HG03045 (cell line): ENCODE results near the gene DELE1.

Experiments used
- ATAC-seq: cut with Tn5 transposase; IDR thresholded peaks from one replicate; pipeline ENCODE4 v1.9.1; 2021; ENCODE audit warnings: mild to moderate bottlenecking, moderate library complexity; ENCODE audit not compliant: unreplicated experiment

Gene DELE1, protein sequence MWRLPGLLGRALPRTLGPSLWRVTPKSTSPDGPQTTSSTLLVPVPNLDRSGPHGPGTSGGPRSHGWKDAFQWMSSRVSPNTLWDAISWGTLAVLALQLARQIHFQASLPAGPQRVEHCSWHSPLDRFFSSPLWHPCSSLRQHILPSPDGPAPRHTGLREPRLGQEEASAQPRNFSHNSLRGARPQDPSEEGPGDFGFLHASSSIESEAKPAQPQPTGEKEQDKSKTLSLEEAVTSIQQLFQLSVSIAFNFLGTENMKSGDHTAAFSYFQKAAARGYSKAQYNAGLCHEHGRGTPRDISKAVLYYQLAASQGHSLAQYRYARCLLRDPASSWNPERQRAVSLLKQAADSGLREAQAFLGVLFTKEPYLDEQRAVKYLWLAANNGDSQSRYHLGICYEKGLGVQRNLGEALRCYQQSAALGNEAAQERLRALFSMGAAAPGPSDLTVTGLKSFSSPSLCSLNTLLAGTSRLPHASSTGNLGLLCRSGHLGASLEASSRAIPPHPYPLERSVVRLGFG

DNA sequence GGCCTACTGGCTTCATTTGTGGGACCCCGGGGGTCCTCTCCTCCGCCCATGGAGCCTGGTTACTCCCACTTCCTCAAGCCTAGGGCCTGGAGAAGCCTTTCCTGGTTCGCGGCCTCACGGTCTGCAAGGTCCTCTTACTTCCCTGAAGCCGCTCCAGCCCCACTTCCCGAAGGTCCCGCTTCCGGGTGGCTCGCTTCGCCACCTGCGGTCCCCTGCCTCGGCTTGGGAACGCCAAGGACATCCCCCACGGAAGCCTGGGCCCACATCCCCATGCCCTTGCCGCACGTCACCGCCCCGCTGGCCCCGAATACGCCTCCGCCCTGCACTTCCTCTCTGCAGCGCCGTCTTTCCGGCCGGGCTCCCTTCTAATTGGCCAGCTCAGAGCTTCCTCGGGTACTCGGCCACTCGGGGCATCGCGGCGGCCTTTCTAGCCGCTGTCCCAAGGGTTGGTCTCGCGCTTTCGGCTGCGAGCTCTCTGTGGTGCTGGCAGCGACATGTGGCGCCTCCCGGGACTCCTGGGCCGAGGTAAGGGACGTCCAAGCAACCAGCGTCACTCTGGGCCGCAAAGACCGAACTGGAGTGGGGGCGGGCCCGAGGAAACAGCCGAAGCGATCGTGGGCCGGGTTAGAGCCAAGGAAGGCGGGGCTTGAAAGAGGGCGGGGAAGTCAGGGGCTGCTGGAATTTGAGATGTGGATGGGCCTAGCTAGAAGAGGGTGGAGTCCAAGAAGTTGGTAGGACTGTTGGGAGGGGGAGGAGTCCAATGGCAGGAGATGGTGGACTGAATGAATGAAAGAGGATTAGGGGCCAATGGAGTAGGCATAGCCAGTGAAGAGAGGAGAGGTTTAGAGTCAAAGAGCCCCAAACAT is at the start of gene DELE1:
TSS of gene DELE1 (plus strand) at position 424 of the 866 bp plus-strand sequence. CDS start at position 495, 71 bp downstream.
- ATAC-seq, result peak; percentile 98

DNA sequence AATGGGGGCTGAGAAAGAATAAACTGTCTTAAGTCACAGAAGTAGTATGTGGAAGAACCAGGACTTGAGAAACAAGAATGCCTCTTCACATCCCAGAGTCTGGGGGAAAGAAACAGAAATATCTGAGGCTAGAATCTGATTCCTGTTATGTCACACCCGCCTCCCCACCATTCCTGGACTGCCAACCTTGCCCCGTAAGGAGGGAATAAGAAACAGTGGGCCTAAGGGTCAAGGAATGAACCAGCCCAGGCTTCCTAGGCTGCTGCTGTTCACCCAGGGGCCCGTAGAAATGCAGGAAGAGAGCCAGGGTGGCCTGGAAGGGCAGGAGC is 49.8 kb upstream of the DELE1 start:
- ATAC-seq, result no peak

DNA sequence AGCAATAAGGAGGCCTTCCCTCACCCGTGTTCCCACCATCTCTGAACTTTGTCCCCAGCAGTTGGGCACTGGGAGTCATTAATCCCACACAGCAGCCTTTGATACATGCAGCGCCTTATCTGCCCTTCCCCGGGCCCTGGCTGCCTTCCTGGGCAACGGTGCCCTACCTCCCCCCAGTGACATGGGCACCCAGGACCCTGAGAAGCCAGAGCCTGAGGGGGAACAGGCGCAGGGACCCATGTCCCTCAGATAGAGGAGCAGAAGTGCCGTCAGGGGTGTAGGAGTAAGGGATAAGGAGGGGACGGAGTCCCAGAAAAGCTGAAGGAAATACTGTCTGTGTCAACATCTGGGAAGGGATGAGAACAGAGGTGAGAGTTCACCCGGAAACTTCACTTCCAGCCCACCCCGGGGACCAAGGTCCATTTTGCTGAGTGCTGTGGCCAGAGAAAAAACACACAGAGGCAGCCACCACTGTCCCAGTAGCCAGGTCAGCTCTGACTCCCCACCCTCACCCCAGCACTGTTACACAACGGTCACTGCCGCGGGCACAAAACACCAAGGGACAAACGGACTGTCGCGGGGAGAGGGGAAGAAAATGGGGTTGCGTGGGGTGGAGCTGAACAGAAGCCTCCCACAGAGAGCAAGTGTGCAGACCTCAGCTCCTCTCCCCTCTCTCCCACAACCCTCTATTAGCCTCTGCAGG is 49.3 kb upstream of the DELE1 start:
- ATAC-seq, result no peak

DNA sequence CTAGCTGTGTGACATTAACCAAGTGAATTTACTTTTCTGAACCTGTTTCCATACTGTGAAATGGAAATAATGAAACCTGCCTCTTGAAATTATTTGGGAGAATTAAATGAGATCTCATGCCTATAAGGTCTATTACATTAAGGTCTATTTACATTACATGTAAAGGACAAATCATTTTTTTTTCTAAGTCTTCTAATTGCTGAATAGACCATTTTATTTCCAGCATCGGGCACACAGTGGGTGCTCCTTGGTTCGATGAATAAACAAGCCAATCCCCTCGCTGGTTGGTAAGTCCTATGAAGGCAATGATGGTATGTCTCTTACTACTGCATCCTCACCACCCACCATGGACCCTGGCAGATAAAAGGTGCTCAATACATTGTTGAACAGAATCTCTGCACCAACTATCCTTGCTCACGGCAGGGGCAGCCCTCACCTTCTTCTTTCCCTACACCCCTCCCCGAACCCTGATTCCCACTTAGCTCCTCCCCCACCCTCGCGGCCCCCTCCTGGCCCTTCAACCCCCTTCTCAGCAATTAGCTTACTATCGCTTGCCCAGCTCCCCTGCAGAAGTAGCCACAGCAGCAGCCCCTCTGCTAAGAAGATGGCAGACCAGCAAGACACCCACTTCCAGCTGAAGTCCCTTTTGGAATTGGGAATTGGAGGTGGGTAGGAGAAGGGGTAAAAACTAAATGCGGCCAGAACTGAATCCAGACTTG is 48.5 kb upstream of the DELE1 start:
- ATAC-seq, result no peak

DNA sequence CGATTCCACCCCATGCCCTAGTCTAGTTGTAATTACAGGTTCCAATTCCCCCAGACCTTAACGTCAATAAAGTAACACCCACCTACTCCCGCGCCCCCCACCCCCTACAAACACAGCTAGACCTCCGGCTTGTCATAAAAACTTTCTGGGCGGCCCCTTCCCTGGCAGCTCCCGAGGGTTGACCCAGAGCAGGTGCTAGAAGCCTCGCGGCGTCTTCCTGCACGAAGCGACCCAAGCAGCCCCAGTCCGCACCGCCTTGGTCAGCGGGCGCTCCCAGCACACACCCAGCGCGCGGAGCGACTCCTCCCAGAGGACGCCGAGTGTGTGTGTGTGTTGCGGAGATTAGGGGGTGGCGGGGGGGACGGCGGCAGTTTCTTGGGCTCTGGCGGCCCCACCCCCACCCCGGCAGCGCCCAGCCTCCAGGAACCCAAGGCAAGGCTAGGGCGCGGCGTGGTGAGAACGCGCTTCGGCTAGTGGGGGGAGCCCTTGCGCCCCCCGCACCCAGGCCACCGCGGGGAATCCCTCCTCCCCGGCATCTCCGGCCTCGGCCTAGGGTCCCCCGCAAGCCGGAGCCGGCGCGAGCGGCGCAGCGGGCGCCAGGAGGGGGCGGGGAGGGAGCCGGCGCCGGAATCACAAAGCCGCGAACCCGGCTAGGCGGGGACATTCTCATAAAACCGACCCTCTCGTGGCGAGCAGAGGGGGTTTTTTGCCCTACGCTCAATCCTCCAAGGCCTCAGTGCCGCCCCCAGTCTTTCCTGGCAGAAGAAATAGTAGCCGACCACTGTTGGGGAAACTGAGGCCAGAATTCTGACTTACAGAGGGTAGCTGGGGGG is 47.7 kb upstream of the DELE1 start:
- ATAC-seq, result no peak

DNA sequence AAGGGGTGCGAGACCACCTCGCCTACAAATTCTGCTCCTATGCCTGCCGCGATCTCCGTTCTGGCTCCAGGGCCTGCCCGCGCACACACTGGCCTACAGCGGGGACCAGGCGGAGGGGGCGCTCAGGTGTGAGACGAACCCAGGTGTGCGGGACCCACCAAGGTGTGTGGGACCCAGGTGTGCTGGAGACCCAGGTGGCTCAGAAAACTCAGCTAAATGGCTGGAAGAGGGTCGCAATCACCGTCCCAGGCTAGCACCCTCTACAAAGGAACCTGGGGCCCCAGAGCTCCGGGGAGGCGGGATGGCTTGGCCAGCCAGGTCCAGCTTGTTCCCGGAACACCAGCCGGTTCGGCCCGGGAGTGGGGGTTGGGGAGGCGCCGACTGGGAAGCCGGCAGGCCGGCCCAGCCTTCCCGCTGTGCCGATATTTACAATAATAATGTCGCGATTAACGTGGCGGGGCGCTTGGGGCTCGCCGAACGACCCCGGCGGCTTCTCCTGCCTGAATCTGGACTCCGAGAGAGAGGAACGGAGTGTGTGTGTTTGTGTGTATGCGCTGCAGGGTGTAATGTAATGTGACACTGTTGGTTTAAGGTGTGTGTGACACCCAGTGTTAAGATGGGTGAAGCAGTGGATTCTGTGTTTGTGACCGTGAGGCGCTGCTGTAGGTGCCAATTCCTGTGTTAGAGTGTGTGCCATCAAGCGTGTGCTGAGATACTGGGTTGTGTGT is 46.9 kb upstream of the DELE1 start:
- no peak for ATAC-seq

DNA sequence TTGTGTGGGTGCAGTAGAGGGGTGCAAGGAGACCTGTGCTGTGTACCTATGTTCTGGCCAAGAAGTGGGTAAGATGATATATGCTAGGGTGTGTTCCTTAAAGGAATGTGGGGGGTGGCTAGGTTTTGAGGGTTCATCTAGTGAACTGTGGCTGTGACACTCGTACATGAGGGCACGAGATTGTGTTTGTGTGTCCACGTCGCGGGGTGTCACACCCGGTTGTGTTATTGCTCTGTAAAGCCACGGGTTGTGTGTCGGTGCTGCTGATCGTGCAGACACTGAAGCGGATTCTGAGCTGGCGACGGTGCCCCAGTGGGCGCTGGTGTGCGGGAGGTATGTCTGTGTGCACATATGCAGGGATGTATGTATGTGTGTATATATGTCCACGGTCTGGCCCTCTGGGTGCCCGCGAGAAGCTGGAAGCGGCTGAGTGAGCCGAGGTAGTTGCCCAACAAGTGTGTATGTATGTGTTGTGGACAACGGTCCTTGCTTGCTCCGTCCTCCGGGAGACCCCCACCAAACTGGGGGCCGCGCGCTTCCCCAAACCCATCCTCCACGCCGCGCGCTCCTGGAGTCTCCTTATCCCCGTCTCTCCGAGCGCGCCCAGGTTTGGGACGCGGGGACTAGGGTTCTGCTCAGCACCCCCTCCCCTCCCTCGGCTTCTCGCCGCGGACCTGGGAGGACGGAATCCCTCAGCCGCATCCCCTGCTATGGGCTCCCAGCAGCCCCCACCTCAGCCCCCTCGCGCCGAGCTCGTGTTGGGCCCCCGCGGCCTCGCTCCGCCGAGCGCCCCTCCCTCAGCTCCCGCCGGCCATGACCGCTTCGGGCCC is 46.1 kb upstream of the DELE1 start:
- ATAC-seq, result no peak

DNA sequence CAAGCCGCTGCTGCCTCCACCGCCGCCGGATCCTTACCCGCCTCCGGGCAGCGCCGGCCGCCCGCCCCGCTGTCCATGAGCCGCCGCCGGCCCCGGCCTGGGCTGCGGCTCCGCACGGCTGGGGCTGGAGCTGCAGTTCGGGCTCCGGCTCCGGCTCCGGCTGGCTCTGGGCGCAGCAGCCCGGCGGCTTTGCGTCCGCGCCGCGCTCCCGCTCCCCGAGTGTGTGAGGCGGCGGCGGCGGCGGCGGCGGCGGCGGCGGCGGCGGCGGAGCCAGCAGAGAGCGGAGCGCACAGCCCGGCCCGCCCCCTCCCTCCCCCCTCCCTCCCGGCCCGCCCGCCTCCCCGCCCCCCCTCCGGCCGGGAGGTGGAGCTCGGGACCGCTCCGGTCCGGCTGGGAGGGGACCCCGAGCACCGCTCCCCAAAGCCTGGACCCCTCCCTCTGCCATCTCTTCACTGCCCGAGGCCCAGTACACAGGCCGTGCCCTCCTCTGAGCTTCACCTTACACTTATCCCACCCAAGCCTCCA is 45.4 kb upstream of the DELE1 start, which contains the start of gene PCDH1:
TSS of gene PCDH1 (minus strand) at position 225 of the 525 bp plus-strand sequence. CDS start at position 77, 148 bp downstream.
- ATAC-seq, result no peak

DNA sequence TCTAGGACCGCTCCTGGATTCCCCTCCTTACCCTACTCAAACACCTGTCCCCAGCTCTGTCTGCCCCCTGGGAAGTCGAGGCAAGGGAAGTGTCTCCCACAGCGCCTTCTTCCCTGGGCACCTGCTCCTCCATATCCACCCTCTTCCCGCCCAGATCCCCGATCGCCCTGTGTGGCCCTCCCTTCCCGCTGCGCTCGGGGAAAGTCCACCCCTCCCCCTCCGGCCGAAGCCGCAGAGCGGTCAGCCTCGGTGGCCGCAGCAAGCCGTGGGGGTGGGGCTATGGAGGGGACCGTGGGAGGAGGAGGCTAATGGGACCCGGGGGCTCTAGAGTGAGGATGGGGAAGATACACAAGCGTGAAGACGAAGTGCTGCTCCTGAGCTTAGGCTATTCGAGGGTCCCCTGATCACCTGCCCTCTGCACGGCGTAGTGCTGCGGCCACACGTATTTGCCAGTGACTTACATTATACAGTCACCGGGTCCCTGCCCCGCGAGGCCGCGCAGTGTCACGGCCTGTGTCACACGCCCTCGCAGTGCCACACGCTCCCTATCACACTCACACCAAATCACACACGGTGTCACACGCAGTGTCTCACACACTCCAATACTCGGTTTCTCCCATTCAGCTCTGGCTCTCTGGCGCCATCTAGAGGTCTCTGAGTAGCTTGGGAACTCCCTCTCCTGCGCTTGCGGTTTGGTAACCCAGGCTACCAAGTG is 44.8 kb upstream of the DELE1 start:
- peak; percentile 79 for ATAC-seq

DNA sequence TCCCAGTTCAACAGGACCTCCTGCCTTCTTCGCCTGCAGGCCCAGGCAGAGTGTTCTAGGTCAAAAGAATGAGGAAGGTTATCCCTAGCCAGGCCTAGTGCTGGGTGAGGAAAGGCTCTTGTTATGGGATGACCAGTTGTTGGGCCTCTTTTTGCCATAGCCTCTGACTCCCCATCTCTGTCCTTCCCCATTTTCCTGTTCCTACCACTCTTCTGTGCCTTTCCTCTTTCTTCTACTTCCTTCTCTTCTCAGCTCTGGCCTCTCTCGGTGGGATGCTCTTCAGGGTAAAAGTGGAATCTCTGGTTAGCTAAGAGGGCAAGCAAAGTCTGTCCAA is 44.3 kb upstream of the DELE1 start:
- ATAC-seq, result no peak

DNA sequence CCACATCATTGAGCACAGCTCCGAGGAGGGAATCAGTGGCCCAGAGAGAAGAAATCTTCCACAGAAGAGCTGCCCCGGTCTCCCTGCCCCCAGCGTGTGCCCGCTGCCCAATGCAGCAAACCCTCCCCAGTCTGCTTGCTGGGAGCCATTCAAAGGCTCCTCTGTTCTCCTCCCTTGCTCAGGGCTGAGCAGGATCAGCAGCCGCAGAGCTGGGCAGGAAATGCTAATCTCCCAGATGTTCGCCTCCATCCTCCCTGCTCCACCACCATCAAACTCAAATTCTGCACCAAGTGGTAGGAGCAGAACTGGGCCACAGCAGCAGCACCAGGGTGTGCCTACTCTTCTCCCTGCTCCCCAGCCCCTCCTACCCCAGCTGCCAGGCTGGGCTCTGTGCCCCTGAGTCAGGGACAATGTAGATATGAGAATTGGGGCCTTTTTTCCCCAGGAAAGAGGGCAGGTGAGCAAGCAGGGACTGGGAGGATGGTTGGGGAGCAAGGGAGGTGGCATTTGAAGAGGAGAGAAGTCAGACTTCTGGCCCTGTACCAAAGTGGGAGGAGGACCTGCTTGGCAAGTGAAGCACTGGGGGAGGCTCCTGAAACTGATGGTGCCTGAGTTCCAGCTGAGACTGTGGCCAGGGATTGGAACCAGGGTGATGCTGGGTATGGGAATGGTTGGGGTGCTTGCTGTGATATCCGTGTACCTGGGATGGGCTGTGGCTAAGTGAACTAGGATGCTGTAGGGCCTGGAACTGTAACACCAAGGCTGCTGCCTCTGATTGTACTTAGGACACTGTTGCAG is 43.5 kb upstream of the DELE1 start:
- ATAC-seq, result no peak

DNA sequence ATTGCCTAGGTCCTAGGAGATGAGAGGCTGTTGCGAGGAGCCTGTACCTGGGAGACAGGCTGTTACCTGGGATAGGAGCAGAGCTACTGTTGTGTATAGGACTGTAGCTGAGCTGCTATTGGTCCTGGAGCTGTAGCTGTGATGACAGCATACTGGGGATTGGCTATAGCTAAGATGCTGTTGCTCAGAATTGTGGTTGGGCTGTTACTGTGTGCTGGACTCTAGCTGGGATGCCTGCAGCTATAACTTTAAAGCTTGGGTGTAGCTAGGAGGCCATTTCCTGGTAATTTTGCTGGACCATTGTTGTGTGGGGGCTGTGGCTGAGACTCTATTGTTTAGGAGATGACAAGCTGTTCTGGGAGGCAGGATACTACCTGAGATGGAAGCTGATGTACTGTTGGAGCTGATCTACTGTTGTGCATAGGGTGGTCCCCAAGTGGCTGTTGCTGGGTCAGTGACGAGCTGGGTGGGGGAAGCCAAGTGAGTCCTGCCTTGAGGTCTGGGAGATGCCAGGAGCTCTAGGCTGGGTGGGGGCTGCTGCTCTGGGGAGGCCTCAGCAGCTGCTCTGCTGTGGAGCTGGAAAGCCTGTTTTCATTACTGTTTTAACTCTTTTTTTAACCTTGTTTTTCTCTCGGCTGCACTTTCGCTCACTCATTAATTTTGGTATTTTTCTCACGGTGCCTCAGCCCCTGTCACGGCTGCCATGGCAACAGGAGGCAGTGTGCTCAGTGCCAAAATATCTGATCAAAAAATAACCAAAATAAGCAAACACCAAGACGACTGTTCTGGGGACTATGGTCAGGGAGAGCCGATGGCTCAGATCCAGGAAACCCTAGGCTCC is 42.5 kb upstream of the DELE1 start:
- ATAC-seq, result no peak

DNA sequence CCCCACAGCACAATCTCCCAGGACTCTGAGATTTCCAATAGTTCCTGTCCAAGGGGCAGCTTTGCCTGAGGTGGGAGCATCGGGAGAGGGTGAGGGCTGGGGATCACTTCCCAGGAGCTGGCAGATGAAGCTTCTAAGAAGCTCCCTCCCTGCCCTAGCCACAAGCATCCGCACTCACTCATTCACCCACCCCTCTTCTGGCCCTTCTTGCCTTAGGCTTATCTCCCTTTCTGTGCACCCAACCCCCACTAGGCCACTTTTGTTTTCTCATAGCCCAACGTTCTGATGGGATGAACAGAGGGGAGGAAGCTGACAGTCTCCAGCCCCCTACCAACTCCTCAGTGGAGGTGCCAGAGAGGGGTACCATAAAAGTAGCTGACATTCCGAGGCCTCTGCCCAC is 41.8 kb upstream of the DELE1 start:
- ATAC-seq, result no peak

DNA sequence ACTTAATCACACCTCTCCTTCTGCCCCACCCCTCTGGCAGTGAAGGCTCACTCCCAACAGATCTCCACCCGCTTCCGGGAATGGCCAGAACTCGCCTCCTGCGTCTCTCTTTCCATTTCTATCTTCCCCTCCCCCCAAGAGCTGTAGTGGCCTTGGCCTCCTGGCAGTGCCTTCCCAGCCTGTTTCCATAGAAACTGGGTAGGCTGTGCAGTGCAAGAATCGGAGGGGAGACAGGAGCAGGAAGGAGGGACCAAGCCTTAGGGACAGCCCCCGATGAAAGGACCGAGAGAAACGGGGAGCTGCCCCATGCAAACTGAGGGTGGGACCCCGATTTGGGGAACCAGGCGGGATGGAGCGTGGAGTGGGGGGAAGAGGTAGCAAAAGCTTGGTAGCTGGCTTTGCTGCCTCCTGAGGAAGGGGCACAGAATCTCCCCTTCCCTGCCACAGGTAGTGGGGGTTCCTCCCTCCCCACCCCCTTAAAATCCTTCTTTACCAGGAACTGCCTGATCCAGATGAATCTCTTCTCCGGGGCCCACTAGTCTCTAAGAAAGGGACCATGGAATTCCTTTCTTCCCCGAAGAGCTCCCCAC is 41.0 kb upstream of the DELE1 start:
- ATAC-seq, result no peak

DNA sequence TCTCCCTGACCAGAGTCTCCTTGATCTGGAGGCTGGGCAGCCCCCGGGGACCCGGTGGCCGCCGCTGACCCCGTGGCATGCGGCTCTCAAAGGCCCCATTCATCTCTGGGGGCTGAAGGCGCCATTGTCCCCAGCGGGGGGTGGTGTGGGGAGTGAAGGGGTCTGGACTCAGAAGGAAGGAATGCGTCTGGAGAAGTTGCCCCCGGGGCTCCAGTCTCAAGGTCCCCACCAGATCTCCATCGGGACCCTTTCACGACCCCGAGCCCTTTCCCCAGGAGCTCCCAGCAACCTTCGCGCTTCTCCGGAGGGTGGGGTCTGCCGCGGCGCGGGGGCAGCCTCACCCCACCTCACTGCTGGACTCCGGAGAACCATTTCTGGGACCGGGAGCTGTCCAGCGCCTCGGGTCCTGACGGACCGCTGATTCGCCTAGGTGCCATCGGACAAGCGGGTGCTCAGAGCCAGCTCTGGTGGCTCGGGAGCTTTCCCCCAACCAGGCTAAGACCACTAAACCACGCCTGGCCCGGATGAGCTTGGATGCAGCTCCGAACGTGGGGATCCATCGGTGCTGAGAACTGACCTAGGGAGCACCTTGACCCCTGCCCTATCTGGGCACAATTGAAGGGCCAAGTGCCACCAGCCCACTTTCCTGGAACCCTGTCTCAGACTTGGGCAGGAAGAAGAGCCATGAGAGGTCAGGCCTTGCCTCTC is 40.3 kb upstream of the DELE1 start:
- no peak for ATAC-seq
